ENCODE measurements around the gene METRNL. TPM values are rescaled to one million over a fixed set of nuclear protein-coding genes. Genes with fewer than 3 reads are reported as not detected.

The METRNL gene
- total and polyA plus RNA-seq, 4 donors: 0.67 to 9.0 (median 8.6) TPM

DNA sequence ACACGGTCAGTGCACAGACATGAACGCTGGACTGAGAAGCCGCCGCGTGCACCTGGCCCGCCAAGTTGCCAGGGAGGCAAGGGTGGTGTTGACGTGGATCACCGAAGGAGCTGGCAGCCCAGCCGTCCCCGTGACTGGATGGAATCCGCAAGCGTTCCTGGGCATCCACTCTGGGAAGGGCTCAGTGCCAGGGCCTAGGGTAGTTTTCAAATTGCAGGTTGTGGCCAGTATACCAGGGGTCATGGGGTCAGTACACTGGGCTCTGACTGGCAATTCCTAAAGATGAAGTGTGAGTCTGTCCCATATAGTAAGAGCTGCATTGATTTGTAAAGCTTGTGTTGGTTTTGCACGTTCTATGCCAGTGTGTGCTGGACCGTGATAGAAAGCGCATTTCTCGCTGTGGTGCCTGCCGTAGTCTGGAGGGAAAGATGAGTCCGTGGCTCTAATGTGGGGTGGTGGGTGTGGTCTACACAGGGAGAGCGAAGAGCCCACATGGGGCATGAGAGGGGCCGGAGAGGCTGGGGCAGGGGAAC, 21.1 kb upstream of the METRNL start:
- no peak overlapping the region for H3K9ac ChIP-seq (ENCODE audit: low read depth in 1 of 2, low read length in 2 of 2)
- 92% methylated on average over 20 of the region's 20 CpGs for whole genome bisulfite sequencing
- no peaks in the 10 kb centered on the region for H3K36me3 ChIP-seq (ENCODE audit: control insufficient read depth in 4 of 4, insufficient read depth in 3 of 4, low read depth in 1 of 4, low read length in 3 of 4)
- TF ChIP-seq SP1 (IDR thresholded peaks at IDR 0.05): no peak
- no peak for TF ChIP-seq RAD21 (IDR thresholded peaks at IDR 0.05)
- TF ChIP-seq FOXA2 (IDR thresholded peaks at IDR 0.05): no peak
- no peak for TF ChIP-seq HNF4G (IDR thresholded peaks at IDR 0.05)
- TF ChIP-seq GABPA (IDR thresholded peaks at IDR 0.05 in 1 of 2, conservative IDR thresholded peaks at IDR 0.05 in 1 of 2): no peak
- no peak for TF ChIP-seq NR2F2 (IDR thresholded peaks at IDR 0.05)
- TF ChIP-seq TAF1 (conservative IDR thresholded peaks at IDR 0.05): no peak
- no peak for TF ChIP-seq FOXA1 (IDR thresholded peaks at IDR 0.05)
- TF ChIP-seq YY1 (IDR thresholded peaks at IDR 0.05): no peak
- TF ChIP-seq, protein P1, sequence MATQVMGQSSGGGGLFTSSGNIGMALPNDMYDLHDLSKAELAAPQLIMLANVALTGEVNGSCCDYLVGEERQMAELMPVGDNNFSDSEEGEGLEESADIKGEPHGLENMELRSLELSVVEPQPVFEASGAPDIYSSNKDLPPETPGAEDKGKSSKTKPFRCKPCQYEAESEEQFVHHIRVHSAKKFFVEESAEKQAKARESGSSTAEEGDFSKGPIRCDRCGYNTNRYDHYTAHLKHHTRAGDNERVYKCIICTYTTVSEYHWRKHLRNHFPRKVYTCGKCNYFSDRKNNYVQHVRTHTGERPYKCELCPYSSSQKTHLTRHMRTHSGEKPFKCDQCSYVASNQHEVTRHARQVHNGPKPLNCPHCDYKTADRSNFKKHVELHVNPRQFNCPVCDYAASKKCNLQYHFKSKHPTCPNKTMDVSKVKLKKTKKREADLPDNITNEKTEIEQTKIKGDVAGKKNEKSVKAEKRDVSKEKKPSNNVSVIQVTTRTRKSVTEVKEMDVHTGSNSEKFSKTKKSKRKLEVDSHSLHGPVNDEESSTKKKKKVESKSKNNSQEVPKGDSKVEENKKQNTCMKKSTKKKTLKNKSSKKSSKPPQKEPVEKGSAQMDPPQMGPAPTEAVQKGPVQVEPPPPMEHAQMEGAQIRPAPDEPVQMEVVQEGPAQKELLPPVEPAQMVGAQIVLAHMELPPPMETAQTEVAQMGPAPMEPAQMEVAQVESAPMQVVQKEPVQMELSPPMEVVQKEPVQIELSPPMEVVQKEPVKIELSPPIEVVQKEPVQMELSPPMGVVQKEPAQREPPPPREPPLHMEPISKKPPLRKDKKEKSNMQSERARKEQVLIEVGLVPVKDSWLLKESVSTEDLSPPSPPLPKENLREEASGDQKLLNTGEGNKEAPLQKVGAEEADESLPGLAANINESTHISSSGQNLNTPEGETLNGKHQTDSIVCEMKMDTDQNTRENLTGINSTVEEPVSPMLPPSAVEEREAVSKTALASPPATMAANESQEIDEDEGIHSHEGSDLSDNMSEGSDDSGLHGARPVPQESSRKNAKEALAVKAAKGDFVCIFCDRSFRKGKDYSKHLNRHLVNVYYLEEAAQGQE (IDR thresholded peaks at IDR 0.05): no peak
- no peak for TF ChIP-seq RXRA (IDR thresholded peaks at IDR 0.05)
- TF ChIP-seq MAX (IDR thresholded peaks at IDR 0.05): no peak
- TF ChIP-seq, protein P2, sequence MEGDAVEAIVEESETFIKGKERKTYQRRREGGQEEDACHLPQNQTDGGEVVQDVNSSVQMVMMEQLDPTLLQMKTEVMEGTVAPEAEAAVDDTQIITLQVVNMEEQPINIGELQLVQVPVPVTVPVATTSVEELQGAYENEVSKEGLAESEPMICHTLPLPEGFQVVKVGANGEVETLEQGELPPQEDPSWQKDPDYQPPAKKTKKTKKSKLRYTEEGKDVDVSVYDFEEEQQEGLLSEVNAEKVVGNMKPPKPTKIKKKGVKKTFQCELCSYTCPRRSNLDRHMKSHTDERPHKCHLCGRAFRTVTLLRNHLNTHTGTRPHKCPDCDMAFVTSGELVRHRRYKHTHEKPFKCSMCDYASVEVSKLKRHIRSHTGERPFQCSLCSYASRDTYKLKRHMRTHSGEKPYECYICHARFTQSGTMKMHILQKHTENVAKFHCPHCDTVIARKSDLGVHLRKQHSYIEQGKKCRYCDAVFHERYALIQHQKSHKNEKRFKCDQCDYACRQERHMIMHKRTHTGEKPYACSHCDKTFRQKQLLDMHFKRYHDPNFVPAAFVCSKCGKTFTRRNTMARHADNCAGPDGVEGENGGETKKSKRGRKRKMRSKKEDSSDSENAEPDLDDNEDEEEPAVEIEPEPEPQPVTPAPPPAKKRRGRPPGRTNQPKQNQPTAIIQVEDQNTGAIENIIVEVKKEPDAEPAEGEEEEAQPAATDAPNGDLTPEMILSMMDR (IDR thresholded peaks at IDR 0.05; ENCODE audit: low read depth, low read length, missing input control): no peak
- no peak for TF ChIP-seq HNF4A (conservative IDR thresholded peaks at IDR 0.05)
- TF ChIP-seq ZBTB33 (IDR thresholded peaks at IDR 0.05): no peak
- no peak for TF ChIP-seq JUND (IDR thresholded peaks at IDR 0.05)
- TF ChIP-seq ATF3 (IDR thresholded peaks at IDR 0.05): no peak
- no peaks in the 10 kb centered on the region for H3K27me3 ChIP-seq (ENCODE audit: control insufficient read depth in 4 of 4, insufficient read depth in 4 of 4, low read length in 3 of 4)
- H3K27ac ChIP-seq (ENCODE audit: low read depth in 1 of 2, low read length in 2 of 2): no peak overlapping the region
- no peaks in the 10 kb centered on the region for H3K9me3 ChIP-seq (ENCODE audit: control insufficient read depth in 4 of 4, low read length in 3 of 4)
- no peak for DNase-seq (ENCODE audit: low spot score)
- H3K4me1 ChIP-seq (ENCODE audit: control insufficient read depth in 4 of 4, insufficient read depth in 4 of 4, low read length in 3 of 4): no peaks in the 10 kb centered on the region
- H3K4me3 ChIP-seq (ENCODE audit: low read depth in 1 of 3, low read length in 3 of 3): no peak overlapping the region
